ENCODE measurements around the gene AP3D1.

Gene AP3D1

DNA sequence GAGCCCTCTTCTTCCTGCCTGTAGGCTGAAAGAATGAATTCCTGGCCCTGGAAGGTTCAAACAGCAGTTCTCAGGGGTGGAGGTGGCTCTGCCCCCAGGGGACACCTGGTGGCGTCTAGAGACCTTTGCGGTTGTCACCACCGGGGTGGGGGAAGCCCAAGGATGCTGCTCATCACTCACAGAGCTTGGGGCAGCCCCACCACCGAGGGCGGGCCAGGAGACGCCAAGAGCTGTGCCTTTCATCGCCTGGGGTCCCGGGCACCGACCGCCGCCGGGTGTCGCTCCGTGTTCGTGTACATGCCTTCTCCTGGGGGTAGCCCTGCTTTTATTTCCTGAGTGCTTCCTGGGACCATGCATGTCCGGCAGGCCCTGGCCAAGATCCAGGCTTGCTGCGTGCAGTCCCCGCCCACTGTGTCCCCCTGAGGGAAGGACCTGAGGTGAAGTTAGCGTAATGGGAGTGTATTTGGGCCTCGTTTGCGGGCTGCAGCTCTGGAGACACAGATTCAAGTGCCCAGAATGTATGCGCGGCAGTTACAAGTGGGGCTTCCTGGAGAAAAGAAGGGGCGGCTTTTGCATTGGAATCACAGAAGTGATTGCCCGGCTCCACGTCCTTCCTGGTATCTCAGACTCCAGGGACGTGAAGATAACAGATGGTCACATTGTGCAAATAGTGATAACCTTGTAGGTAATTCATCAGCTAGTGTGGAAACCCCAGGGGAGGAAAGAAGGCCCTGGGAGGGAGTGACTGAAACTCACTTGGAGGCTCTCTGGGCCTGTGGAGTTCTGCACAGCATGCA, 20.2 kb upstream of the AP3D1 start:
- TF ChIP-seq, protein P1, sequence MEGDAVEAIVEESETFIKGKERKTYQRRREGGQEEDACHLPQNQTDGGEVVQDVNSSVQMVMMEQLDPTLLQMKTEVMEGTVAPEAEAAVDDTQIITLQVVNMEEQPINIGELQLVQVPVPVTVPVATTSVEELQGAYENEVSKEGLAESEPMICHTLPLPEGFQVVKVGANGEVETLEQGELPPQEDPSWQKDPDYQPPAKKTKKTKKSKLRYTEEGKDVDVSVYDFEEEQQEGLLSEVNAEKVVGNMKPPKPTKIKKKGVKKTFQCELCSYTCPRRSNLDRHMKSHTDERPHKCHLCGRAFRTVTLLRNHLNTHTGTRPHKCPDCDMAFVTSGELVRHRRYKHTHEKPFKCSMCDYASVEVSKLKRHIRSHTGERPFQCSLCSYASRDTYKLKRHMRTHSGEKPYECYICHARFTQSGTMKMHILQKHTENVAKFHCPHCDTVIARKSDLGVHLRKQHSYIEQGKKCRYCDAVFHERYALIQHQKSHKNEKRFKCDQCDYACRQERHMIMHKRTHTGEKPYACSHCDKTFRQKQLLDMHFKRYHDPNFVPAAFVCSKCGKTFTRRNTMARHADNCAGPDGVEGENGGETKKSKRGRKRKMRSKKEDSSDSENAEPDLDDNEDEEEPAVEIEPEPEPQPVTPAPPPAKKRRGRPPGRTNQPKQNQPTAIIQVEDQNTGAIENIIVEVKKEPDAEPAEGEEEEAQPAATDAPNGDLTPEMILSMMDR (IDR thresholded peaks at IDR 0.05; ENCODE audit: extremely low read depth, missing control alignments) = peak; percentile 3
- peak; percentile 89 for DNase-seq (ENCODE audit: low spot score)

DNA sequence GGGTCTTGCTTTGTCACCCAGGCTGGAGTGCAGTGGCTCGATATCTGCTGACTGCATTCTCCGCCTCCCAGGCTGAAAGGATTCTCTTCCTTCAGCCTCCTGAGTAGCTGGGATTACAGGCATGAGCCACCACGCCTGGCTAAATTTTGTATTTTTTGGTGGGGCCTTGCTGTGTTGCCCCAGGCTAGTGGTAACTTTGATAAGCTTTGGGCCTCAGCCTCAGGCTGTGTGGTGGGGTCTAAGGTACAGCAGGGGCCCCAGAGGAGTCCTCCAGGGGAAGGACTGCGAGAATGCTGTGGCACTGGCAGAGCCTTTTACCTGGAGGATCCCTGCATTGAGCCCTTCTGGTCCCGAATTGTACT, 19.6 kb upstream of the AP3D1 start:
- DNase-seq (ENCODE audit: low spot score) = no peak
- TF ChIP-seq, protein P1 (IDR thresholded peaks at IDR 0.05; ENCODE audit: extremely low read depth, missing control alignments) = no peak

DNA sequence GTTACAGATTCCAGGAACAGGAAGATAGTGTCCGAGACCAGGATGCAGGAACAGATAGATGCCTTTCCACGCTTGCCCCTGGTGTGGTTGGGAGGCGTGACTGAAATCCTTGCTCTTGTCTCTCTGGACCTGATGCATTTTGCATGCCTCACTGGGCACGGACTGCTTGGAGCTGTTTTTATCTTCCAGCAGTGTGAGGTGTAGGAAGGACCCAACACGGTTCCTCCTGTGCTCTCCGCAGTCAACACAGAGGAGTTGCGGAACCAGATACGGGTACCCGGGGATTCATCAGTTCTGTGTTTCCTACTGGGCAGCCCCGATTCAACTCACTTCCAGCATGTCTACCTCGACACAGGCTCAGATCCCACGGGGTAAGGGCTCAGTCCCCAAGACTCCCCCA, 18.9 kb upstream of the AP3D1 start:
- DNase-seq (ENCODE audit: low spot score) = no peak
- TF ChIP-seq, protein P1 (IDR thresholded peaks at IDR 0.05; ENCODE audit: extremely low read depth, missing control alignments) = no peak

DNA sequence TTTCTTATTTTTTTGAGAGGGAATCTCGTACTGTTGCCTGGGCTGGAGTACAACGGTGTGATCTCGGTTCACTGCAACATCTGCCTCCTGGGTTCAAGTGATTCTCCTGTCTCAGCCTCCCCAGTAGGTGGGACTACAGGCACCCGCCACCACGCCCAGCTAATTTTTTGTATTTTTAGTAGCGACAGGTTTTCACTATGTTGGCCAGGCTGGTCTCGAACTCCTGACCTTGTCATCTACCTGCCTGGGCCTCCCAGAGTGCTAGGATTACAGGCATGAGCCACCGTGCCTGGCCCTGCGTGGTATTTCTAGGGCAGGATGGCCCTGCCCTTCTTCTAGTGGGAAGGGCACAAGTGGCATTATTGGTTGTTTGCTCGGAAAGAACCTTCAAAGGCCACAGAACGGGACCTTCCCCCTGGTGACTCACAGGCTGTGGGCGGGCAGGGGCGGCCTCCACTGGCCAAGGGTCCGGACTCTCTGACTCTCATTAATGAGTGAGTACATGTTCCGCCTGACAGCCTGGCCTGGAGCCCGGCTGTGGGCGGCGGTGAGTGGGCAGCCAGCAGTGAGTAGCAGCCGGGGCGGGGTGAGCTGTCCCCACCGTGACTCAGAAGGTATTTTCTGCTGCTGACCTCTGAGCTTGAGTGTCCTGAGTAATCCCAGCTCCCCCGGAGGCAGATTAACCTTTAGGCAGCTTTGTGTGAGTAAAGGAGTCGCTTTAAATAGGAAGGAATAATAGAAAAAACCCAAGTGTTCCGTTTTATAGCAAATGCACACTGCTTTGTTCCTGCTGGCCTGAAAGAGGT, 17.5 kb upstream of the AP3D1 start:
- DNase-seq (ENCODE audit: low spot score) = peak; percentile 86
- TF ChIP-seq, protein P1 (IDR thresholded peaks at IDR 0.05; ENCODE audit: extremely low read depth, missing control alignments) = no peak

DNA sequence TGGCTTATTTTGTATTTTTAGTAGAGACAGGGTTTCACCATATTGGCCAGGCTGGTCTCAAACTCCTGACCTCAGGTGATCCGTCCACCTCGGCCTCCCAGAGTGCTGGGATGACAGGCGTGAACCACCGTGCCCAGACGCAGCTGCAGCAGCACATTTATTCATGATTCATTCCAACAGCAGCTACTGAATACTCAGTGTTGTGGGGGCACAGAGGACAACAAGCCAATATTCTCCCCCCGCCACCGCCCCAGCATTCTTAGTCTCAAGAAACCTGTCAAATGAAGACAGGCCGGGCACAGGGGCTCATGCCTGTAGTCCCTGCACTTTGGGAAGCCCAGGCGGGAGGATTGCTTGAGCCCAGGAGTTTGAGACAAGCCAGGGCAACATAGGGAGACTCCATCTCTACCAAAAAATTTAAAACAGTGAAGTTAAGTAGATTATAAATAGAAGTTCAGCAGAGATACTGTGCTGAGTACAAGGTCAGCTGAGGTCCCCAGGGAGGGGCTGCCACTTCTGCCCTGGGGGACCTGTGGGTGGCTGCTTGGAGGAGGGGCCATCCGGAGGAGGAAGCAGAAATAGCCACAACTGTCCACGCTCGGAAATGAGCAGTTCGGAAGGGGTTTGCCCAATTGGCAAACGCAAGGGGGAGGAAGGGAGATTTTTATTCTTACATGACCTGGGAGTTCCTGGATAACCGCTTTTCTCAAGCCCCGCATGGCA, 16.7 kb upstream of the AP3D1 start:
- TF ChIP-seq, protein P1 (IDR thresholded peaks at IDR 0.05; ENCODE audit: extremely low read depth, missing control alignments) = no peak
- DNase-seq (ENCODE audit: low spot score) = peak; percentile 78

DNA sequence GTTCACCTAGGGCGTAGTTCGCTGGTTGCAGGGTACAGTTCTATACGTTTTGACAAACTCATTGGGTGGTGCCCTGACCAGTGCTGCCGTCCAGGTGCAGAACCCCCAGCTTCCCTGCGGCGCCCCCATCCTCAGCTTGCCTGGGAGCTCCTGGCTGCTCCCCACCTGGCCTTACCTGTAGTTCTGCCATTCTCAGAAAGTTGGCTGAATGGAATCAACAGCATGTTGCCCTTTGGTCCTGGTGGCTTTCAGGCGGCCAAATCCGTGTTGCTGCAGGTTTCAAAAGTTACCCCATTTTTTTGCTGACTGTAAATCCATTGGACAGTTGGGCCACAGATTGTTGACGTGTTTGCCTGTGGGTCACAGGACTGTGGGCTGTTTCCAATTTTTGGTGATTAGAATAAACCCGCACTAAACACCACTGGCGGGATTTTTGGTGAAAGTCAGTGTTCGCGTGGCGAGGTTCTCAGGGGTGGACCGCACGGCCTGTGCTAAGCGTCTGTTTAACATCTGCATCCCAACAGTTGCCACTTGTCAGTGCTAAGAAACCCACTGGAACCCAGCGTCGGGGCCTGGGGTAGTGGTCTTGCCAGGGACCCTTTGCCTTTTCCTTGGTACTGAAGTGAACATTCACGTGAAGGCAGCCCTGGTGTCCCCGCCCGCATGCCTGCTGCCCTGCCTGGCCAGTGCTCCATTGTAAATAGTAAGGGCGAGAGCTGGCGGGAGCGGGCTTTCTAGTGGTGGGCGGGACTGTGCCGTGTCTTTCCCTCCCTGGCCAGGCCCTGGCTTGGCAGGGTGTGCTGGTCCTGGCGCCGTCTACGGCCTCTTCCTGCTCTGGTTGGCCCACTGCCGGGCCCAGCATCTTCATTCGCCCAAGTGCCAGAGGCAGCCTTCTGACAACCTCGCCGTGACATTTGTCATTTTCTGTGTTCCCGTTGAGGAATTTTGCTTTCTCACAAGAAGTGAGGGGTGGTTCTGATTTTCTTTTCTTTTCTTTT, 15.7 kb upstream of the AP3D1 start:
- DNase-seq (ENCODE audit: low spot score) = no peak
- TF ChIP-seq, protein P1 (IDR thresholded peaks at IDR 0.05; ENCODE audit: extremely low read depth, missing control alignments) = no peak
